Measurements from ENCODE around the gene EHMT1.

DNA sequence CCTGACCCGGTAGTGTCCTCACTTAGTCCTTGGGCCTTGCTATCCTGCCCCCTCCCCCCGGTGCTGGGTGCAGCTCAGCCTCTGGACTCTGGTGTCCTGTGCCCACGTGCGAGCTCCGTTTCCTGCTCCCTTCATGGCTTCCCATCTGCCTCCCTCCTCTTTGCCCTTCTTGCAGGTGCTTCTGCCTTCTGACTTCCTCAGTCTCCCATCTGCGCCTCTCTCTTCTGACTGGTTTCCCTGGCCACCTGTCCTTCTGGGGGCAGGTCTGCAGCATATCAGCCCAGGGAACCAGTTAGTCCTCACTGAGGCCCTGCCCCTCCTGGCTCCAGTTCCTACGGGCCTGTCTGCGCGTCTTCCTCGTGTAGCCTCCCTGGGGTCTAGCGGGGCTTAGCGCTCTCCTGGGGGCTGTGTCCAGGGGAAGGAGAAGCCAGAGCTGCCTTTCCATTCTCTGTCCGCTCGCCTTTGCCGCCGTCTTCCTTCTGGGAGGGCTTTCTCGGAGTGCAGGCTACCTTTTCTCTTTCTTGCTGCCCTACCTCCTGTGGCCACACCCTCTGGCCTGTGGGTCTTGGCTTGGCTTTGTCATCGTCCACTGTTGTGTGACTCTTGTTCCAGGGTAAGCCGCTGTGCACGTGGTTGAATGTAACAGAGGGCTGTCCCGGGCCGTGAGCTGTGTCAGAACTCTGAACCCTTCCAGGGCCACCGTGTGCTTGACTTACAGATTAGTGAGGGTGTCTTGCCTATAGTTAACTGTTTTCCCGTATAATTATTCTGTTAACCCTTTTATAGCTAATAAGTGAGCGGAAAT lies 51.8 kb downstream of the EHMT1 start:
- no peak for TF ChIP-seq KAT7 (CRISPR knock-in tag; IDR thresholded peaks at IDR 0.05; ENCODE audit: borderline replicate concordance)
- TF ChIP-seq MEF2A (IDR thresholded peaks at IDR 0.05; ENCODE audit: control insufficient read depth, low read depth, low read length) = no peak
